Activated T-helper 1 cell treated with anti-CD3 and anti-CD28 coated beads, Interleukin-12 subunit alpha, Interleukin-12 subunit beta, Interleukin-2, Interleukin-4 antibody, amounts not matched to agents 30 ng/mL and 10 ng/mL and 1 ng/mL, durations not matched to agents 14 hours and 24 hours and 36 hours (primary cell): ENCODE data around the gene CDK19. TPM values are rescaled to one million over a fixed set of nuclear protein-coding genes. Genes with fewer than 3 reads are reported as not detected.

Source experiments
- DNase-seq: peaks from one replicate; pipeline ENCODE4 v3.0.0; 2021; ENCODE audit warnings: low spot score
- H3K27ac Mint-ChIP-seq: one replicate; pipeline ENCODE4 v1.8.0; 2021; ENCODE audit warnings: mild to moderate bottlenecking, mixed read lengths
- H3K27me3 Mint-ChIP-seq: one replicate; pipeline ENCODE4 v1.8.0; 2022; ENCODE audit warnings: mild to moderate bottlenecking, moderate library complexity, mixed read lengths; ENCODE audit not compliant: insufficient read depth
- H3K36me3 Mint-ChIP-seq: one replicate; pipeline ENCODE4 v1.8.0; 2021; ENCODE audit warnings: low read depth, mixed read lengths
- H3K4me1 Mint-ChIP-seq: one replicate; pipeline ENCODE4 v1.8.0; 2021; ENCODE audit warnings: low read depth, mixed read lengths
- H3K4me3 Mint-ChIP-seq: one replicate; pipeline ENCODE4 v1.8.0; 2021; ENCODE audit warnings: mild to moderate bottlenecking, moderate library complexity, mixed read lengths
- H3K9me3 Mint-ChIP-seq: one replicate; pipeline ENCODE4 v1.8.0; 2021; ENCODE audit warnings: mixed read lengths
- intact Hi-C: fragments of 100-400 bp; cut with micrococcal nuclease; formaldehyde crosslinking; loops from one replicate; pipeline ENCODE4 v1.15.1; 2024
- total RNA-seq: library from RNA; stranded (reverse); gene quantifications from 2 replicates; pipeline ENCODE4 v1.2.3, GENCODE V29; 2022

The CDK19 gene
- total RNA-seq, 1 donor from 2014 or later = 12.4 TPM

DNA sequence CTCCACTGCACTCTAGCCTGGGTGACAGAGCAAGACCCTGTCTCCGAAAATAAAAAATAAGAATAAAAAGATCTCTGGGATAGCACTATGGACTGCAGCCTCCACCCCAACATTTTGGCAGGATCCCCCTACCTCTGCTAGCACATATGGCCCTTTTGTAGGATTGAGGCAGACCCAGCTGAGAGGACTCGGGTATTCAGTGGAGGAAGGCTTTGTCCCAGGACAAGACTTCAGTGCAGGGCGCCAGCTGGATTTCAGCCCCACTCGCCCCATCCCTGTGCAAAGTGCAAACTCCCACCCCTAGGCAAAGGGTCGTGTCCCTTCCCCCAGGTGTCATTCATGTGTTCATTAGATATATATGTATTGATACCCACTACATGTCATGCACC lies 254.3 kb downstream of the CDK19 start:
- H3K27me3 Mint-ChIP-seq = no peaks in the 10 kb centered on the region
- peaks cover 4% of the 10 kb centered on the region for H3K36me3 Mint-ChIP-seq
- no peak overlapping the region for H3K27ac Mint-ChIP-seq
- no peak overlapping the region for H3K4me3 Mint-ChIP-seq
- intact Hi-C loops = no loop called here
- H3K9me3 Mint-ChIP-seq = peaks cover 10% of the 10 kb centered on the region
- H3K4me1 Mint-ChIP-seq = peaks cover 25% of the 10 kb centered on the region
- DNase-seq = no peak

DNA sequence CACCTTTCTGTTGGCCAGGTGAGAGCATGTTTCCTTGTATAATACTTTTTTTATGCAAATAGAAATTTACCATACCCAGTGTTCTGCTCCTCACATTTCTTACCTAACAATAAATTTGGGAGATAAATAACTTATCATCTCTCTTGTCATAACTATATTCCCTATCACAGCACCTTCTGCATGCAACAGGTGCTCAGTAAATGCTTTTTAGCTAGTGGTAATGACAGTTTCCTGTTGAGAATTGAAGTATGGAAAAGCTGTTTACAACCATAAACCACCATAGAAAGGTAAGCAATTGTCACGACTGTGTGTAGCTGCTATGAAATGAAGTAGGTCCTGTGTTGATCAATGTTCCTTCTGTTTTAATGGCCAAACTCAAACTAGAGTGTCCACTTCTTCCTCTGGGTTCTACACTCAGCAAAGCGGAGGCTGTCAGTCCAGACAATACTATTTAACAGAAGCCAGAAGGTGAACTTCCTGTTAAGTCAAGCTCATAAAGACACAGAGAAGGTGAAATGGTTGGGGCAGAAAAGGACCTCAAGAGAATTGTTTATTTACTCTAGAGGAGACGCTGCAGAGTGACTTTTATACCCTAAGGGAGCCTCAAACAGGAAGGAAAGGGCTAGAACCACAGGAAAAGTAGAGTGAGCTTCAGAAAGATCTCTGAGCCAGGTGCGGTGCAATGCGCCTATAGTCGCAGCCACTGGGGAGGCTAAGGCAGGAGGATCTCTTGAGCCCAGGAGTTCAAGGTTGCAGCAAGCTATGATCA lies 254.8 kb downstream of the CDK19 start:
- no peak for DNase-seq
- intact Hi-C loops = no loop called here
- peaks cover 10% of the 10 kb centered on the region for H3K9me3 Mint-ChIP-seq
- peaks cover 4% of the 10 kb centered on the region for H3K36me3 Mint-ChIP-seq
- H3K4me3 Mint-ChIP-seq = peak overlapping the region; percentile 53
- peaks cover 25% of the 10 kb centered on the region for H3K4me1 Mint-ChIP-seq
- peak overlapping the region; percentile 35 for H3K27ac Mint-ChIP-seq
- H3K27me3 Mint-ChIP-seq = no peaks in the 10 kb centered on the region

Other genes with a start within 250 kb of the CDK19 start
- gene AMD1, start 59.3 kb upstream of the CDK19 start, total RNA-seq = 101 and 109 TPM in 2 replicates
- gene GTF3C6, start 143.2 kb upstream of the CDK19 start, total RNA-seq = 137 TPM in 2 replicates
- 61.0 and 68.7 TPM in 2 replicates for gene RPF2, start 166.6 kb upstream of the CDK19 start, total RNA-seq